ENCODE results near the gene TMEM91. TPM values are rescaled to one million over a fixed set of nuclear protein-coding genes. Genes with fewer than 3 reads are reported as not detected.

The TMEM91 gene
- total RNA-seq, 1 donor from 2014 or later = 2.2 TPM

- DNase-seq (ENCODE audit: low read depth in 2 of 2) = no peak
Observed at GRCh38 chr19:41410336-41411054, 34.2 kb downstream of the TMEM91 start.

- no peak for DNase-seq (ENCODE audit: low read depth in 2 of 2)
Observed at GRCh38 chr19:41411100-41411967, 35.0 kb downstream of the TMEM91 start.

GRCh38 chr19:41411968-41412265 is 35.6 kb downstream of the TMEM91 start:
- DNase-seq (ENCODE audit: low read depth in 2 of 2) = no peak

GRCh38 chr19:41412953-41413352 is 36.6 kb downstream of the TMEM91 start:
- no peak for DNase-seq (ENCODE audit: low read depth in 2 of 2)

- no peak for DNase-seq (ENCODE audit: low read depth in 2 of 2)
Observed at GRCh38 chr19:41413947-41414346, 37.6 kb downstream of the TMEM91 start.

- DNase-seq (ENCODE audit: low read depth in 2 of 2) = no peak
Observed at GRCh38 chr19:41414461-41414860, 38.1 kb downstream of the TMEM91 start.

GRCh38 chr19:41415154-41415571 is 38.8 kb downstream of the TMEM91 start:
- no peak for DNase-seq (ENCODE audit: low read depth in 2 of 2)

- no peak for DNase-seq (ENCODE audit: low read depth in 2 of 2)
Observed at GRCh38 chr19:41416194-41416674, 39.9 kb downstream of the TMEM91 start.

GRCh38 chr19:41420101-41420880 is 44.0 kb downstream of the TMEM91 start:
- no peak for DNase-seq (ENCODE audit: low read depth in 2 of 2)

- no peak for DNase-seq (ENCODE audit: low read depth in 2 of 2)
Observed at GRCh38 chr19:41421314-41421713, 45.0 kb downstream of the TMEM91 start.

GRCh38 chr19:41421973-41422372 is 45.6 kb downstream of the TMEM91 start:
- DNase-seq (ENCODE audit: low read depth in 2 of 2) = no peak

GRCh38 chr19:41422456-41422855 is 46.1 kb downstream of the TMEM91 start:
- no peak for DNase-seq (ENCODE audit: low read depth in 2 of 2)

GRCh38 chr19:41422955-41423354 is 46.6 kb downstream of the TMEM91 start:
- no peak for DNase-seq (ENCODE audit: low read depth in 2 of 2)

GRCh38 chr19:41424335-41425173 is 48.2 kb downstream of the TMEM91 start:
- no peak for DNase-seq (ENCODE audit: low read depth in 2 of 2)

GRCh38 chr19:41425174-41426115 is 49.1 kb downstream of the TMEM91 start:
- no peak for DNase-seq (ENCODE audit: low read depth in 2 of 2)

- DNase-seq (ENCODE audit: low read depth in 2 of 2) = no peak
Observed at GRCh38 chr19:41426116-41426841, 49.9 kb downstream of the TMEM91 start.

GRCh38 chr19:41426952-41427646 is 50.8 kb downstream of the TMEM91 start, which contains the start of gene B3GNT8:
Gene B3GNT8, minus strand, starts transcription at chr19:41427374. Its CDS starts 596 bp downstream, at chr19:41426778.
- DNase-seq (ENCODE audit: low read depth in 2 of 2) = peak; percentile 66 to 74

Measured in lung microvascular endothelial cell (primary cell).